Dedifferentiated amniotic fluid mesenchymal stem cell (primary cell): ENCODE data around the gene TUBB4B.
"Not testable (repeated sequence)": the region's sequence is repeated elsewhere in the genome, so short reads cannot be mapped to it uniquely, and the experiment has no call there.

Source experiments
- DNase-seq: peaks from one replicate; pipeline ENCODE4 v3.0.0-alpha.2; 2016; ENCODE audit errors: extremely low spot score

Gene TUBB4B

GRCh38 chr9:137251490-137252268 is 10.6 kb downstream of the TUBB4B start:
- no peak for DNase-seq

- no peak for DNase-seq
Measured at GRCh38 chr9:137252555-137253506, 11.7 kb downstream of the TUBB4B start.

GRCh38 chr9:137253717-137254623 is 12.9 kb downstream of the TUBB4B start:
- no peak for DNase-seq

DNA sequence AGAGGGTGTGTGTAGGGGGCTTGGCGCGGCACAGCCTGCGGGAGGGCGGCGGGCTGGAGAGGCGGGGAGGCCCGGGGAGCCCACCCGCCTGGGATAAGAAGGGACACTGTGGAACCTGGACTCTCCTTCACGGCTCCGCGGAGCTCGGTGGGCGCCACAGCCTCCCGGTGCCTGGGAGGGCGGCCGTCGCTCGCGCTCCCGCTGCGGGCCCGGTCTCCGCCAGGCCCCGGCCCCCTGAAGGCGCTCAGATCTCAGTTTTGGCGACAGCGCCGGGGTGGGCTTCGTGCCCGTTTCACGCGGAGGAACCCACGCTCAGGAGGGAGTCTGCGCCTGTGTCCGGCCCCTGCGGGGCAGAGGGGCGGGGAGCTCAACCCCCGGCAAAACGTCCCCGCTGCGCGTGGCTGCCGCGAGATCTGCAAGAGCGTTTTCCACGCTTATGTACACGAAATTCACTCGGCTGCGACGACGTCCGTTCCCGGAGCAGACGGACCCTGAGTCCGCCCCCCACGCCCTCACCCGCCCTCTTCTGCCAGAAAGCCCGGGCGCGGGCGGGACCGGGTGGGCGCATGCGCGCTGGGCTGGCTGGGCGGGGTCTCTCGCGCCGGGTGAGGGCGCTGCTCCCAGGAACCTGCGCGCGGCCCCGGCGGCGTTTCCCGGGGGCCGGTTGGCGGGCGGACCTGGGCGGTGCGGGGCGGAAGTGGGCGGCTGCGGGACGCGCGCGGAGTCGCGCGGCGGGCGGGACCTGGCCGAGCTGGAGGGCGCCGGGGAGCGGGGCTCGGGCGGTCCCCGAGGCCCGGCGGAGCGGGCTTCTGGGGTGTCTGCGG is 13.7 kb downstream of the TUBB4B start, which contains the start of gene NELFB:
Gene NELFB, plus strand, starts transcription at position 704 of the 824 bp plus-strand sequence.
- DNase-seq = peak; percentile 69

DNA sequence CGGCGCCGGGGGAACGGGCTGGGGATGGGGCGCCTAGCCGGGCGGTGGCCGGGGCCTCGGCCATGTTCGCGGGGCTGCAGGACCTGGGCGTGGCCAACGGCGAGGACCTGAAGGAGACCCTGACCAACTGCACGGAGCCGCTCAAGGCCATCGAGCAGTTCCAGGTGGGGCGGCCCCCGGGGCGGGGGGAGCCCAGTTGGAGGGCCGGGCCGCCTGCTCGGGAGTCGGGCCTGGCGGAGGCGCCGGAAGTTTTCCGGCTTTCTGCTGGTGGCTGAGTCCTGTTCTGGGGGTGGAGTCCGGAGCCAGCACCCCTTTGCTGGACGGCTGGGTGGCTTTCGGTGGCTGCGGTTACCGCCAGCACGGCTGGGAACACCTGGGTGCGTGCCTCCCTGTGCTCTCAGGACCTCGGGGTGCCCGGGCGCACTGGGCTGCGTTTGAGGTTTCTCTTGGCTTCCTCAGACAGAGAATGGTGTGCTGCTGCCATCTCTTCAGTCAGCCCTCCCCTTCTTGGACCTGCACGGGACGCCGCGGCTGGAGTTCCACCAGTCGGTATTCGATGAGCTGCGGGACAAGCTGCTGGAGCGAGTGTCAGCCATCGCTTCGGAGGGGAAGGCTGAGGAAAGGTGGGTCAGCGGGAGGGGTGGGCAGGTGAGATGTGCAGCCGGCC is 14.5 kb downstream of the TUBB4B start:
- no peak for DNase-seq

- DNase-seq = no peak
Measured at GRCh38 chr9:137256362-137256761, 15.3 kb downstream of the TUBB4B start.

DNA sequence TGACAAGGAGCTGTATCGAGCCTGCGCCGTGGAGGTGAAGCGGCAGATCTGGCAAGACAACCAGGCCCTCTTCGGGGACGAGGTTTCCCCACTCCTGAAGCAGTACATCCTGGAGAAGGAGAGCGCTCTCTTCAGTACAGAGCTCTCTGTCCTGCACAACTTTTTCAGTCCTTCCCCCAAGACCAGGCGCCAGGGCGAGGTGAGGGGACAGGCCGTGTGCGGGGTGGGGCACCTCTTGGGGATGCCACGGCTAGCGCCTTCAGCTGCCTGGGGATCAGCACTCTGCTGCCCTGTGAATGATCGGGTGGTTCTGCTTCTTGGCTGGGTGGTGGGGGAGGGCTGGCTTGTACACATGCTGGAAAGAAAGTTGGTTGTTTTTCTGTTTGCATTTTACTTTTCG is 15.8 kb downstream of the TUBB4B start:
- DNase-seq = no peak

DNA sequence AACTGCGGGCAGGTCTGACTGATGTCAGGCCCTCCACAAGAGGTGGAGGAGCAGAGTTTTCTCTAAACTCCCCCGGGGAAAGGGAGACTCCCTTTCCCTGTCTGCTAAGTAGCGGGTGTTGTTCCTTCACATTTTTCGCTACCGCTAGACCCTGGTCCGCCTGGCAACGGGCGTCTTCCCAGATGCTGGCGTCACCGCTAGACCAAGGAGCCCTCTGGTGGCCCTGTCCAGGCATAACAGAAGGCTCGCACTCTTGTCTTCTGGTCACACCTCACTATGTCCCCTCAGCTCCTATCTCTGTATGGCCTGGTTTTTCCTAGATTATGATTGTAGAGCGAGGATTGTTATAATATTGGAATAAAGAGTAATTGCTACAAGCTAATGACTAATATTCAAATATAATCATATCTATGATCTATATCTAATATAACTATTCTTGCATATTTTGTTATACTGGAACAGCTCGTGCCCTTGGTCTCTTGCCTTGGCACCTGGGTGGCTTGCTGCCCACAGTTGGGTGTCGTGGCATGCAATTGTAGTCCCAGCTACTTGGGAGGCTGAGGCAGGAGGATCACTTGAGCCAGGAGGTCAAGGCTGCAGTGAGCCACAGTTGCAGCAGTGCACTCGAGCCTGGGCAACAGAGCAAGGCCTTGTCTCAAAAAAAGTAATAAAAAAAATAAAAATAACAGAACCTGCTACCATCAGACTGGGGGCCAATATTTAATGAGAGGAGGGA is 21.3 kb downstream of the TUBB4B start:
- not testable (repeated sequence) for DNase-seq

GRCh38 chr9:137262909-137263285 is 21.8 kb downstream of the TUBB4B start:
- no peak for DNase-seq

GRCh38 chr9:137263506-137263905 is 22.4 kb downstream of the TUBB4B start:
- DNase-seq = no peak

- no peak for DNase-seq
Measured at GRCh38 chr9:137264067-137264466, 23.0 kb downstream of the TUBB4B start.

GRCh38 chr9:137265496-137266161 is 24.5 kb downstream of the TUBB4B start:
- DNase-seq = no peak

DNA sequence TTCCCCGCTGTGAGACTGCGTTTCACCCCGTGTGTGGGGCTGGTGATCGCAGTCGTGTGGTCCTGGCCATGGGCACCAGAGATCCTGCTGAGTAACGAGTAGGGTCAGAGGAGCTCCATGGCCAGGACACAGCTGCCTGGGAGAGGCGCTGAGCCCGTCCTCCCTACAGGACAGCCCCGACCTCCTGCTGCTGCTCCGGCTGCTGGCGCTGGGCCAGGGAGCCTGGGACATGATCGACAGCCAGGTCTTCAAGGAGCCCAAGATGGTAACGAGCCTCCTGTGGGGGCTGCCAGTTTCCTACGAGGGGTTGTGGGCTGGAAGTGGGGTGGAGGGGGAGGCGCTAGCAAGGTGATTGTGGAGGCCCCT is 25.1 kb downstream of the TUBB4B start:
- DNase-seq = no peak

DNA sequence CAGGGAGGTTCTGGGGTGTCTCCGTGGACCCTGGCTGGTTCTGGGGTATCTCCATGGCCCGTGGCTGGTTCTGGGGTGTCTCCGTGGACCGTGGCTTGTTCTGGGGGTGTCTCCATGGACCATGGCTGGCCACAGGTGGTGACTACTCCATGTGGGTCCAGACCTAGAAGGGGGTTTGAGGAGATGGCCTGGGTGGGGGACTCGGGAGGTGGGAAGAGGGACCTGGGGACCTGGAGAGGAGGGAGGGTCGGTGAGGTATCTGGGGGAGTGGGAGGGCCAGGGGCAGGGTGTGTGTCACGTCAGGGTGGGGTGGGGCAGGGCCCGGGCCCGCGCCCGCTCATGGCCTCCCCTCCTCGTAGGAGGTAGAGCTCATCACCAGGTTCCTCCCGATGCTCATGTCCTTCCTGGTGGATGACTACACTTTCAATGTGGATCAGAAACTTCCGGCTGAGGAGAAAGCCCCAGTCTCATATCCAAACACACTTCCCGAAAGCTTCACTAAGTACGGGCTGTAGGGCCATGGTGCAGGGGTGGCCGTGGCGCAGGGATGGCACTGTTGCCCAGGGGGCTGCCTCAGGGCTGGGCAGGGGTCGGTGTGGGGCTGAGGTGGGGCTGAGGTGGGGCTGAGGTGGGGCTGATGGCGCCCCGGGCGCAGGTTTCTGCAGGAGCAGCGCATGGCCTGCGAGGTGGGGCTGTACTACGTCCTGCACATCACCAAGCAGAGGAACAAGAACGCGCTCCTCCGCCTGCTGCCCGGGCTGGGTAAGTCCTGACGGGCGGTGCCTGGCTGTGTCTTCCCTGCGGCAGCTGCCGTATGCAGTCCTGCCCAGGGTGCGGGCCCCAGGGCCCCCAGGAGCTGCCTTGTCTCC is 25.7 kb downstream of the TUBB4B start:
- no peak for DNase-seq

DNA sequence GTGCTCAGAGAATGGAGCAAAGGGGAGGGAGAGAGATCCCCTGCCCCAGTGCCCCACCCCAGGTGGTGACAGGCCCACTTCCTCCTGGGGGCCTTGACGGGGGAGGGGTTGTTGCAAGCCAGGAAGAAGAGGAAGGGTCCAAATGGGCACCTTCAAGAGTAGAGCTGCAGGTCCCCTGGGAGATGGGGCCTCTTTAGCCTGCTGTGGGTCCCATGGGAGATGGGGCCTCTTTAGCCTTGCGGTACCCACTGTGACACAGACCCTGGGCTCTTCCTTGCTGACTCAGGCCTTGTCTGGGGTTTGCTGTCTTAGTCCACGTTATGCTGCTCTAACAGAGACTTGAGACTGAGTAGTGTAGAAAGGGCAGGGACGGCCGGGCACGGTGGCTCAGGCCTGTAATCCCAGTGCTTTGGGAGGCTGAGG is 26.9 kb downstream of the TUBB4B start:
- DNase-seq = no peak

DNA sequence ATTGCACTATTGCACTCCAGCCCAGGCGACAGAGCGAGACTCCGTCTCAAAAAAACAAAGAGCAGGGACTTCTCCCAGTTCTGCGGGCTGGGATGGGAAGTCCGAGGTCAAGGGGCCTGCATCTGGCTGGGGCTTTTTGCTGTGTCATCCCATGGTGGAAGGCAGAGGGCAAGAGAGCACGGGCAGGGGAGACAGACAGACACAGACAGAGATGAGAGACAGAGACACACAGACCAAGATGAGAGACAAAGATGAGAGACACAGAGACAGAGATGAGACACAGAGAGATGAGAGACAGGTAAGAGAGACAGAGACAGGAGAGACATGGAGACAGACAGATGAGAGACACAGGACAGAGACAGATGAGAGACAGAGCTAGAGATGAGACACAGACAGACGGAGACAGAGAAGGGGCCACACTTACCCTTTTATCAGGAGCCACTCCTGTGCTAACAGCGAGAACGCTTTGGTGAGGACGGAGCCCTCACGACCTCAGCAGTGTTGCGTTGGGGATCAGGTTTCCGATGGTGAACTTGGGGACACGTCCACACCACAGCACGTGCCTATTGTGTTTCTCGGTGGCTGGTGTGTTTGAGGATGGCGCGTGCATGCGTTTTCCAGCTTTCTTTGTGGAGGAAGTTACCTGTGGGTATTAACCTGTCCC is 27.6 kb downstream of the TUBB4B start:
- no peak for DNase-seq

- DNase-seq = no peak
Measured at GRCh38 chr9:137269231-137269772, 28.2 kb downstream of the TUBB4B start.
